ENCODE data around the gene CAMK1D.
A peak's percentile ranks its signal among the peaks of the same experiment; 100 is the strongest.

CAMK1D gene

GRCh38 chr10:12500381-12501303, 151.3 kb downstream of the CAMK1D start:
- peak; percentile 84 for DNase-seq

GRCh38 chr10:12501324-12501723, 152.0 kb downstream of the CAMK1D start:
- DNase-seq, result no peak

- no peak for DNase-seq
Observed at GRCh38 chr10:12501841-12502525, 152.6 kb downstream of the CAMK1D start.

GRCh38 chr10:12502526-12503274, 153.4 kb downstream of the CAMK1D start:
- no peak for DNase-seq

GRCh38 chr10:12503311-12503710, 154.0 kb downstream of the CAMK1D start:
- no peak for DNase-seq

GRCh38 chr10:12504176-12504575, 154.8 kb downstream of the CAMK1D start:
- no peak for DNase-seq

GRCh38 chr10:12504628-12505027, 155.3 kb downstream of the CAMK1D start:
- no peak for DNase-seq

- no peak for DNase-seq
Observed at GRCh38 chr10:12505683-12506082, 156.3 kb downstream of the CAMK1D start.

- no peak for DNase-seq
Observed at GRCh38 chr10:12507165-12507850, 158.0 kb downstream of the CAMK1D start.

- DNase-seq, result no peak
Observed at GRCh38 chr10:12508165-12508564, 158.8 kb downstream of the CAMK1D start.

GRCh38 chr10:12509016-12509793, 159.9 kb downstream of the CAMK1D start:
- DNase-seq, result no peak

- DNase-seq, result no peak
Observed at GRCh38 chr10:12509794-12510100, 160.4 kb downstream of the CAMK1D start.

GRCh38 chr10:12510501-12510941, 161.2 kb downstream of the CAMK1D start:
- DNase-seq, result no peak

- no peak for DNase-seq
Observed at GRCh38 chr10:12510984-12511383, 161.6 kb downstream of the CAMK1D start.

GRCh38 chr10:12511651-12512050, 162.3 kb downstream of the CAMK1D start:
- peak; percentile 72 for DNase-seq

- DNase-seq, result no peak
Observed at GRCh38 chr10:12512332-12513002, 163.1 kb downstream of the CAMK1D start.

- DNase-seq, result peak; percentile 99
Observed at GRCh38 chr10:12513003-12513365, 163.6 kb downstream of the CAMK1D start.

- DNase-seq, result peak; percentile 78
Observed at GRCh38 chr10:12513775-12514673, 164.7 kb downstream of the CAMK1D start.

GRCh38 chr10:12518024-12518423, 168.7 kb downstream of the CAMK1D start:
- DNase-seq, result no peak

- no peak for DNase-seq
Observed at GRCh38 chr10:12521423-12521822, 172.1 kb downstream of the CAMK1D start.
